ENCODE data around the gene SSR3.

DNA sequence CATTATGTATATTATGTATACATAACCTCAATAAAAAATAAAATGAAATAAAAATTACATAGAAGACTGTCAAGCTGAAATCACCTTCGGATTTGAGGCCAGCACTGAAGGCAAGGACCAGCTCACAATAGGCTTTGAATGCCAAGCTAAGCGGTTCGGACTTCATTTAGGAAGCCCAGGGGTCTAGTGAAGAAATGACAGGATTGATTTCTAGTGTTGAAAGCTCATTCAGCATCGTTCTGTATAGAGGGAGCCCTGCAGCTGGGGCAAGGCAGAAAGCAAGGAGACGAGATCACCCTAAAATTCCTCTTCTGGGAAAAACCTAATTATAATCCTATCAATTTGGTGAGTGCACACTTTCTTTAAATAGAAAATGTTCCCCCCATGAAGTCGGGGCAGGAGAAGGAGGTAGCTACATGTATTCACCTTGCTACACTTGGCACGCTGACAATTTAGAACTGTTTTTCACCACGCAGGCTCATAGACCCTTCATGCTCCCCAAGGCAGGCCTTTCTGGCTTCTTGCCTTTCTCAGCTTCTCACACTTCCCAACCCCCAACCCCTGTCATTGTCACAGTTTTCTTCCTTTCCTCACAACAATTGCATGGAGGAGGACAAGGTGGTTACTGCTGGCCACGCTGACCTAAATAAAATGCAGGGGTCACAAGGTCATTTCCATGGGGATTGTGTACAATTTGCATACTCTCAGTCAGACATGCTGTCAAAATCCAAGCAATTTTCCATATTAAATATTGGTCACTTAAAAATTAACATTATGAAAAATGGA is 44.4 kb upstream of the SSR3 start:
- TF ChIP-seq POLR2AphosphoS5 (IDR thresholded peaks at IDR 0.05; ENCODE audit: low read depth, low read length) (no peak), POLR2A (IDR thresholded peaks at IDR 0.05; ENCODE audit: low read depth, low read length) (no peak), TAF1 (IDR thresholded peaks at IDR 0.05; ENCODE audit: low read depth, low read length) (no peak), PAX5 (IDR thresholded peaks at IDR 0.05; ENCODE audit: insufficient read depth, low read length, severe bottlenecking) (no peak), SPI1 (IDR thresholded peaks at IDR 0.05; ENCODE audit: low read depth, low read length) (no peak), POU2F2 (IDR thresholded peaks at IDR 0.05; ENCODE audit: low read depth, low read length) (no peak)
